ENCODE measurements around the gene CLIP3. TPM values are rescaled to one million over a fixed set of nuclear protein-coding genes. Genes with fewer than 3 reads are reported as not detected.

The CLIP3 gene
- total and polyA plus RNA-seq, 7 donors, result 1.2 to 53.7 (median 22.5) TPM

DNA sequence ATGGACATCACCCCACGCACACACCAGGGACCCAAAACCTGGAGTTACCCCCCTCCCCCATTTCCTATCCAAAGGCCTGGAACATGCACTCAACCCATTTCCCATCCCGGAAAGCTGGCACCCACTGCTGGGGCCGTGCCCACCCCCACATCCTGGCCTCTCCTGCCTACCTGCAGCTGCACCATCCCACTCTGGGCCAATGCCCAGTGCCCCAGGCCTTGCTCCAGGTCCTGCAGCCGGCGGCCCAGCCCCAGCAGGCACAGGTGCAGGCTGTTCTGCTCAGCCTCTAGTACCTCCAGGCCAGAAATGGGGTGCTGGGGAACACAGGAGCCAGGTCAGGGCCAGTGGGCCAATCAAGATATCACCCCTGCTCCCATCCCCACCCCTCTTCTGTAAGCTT, 25.7 kb downstream of the CLIP3 start:
- H3K27ac ChIP-seq, result no peak overlapping the region
- H3K4me3 ChIP-seq, result no peak overlapping the region
- intact Hi-C loops (cut with DNase I), result no loop called here

GRCh38 chr19:36003284-36003683, 29.4 kb downstream of the CLIP3 start:
- Histone ChIP-seq H3K4me3 (no peak overlapping the region), H3K27ac (no peak overlapping the region), H3K9me3 (no peaks in the 10 kb centered on the region), H3K4me1 (peaks cover 0 to 21% (median 16%) of the 10 kb centered on the region in 4 donors), H3K27me3 (no peaks in the 10 kb centered on the region), H3K36me3 (peaks cover 0 to 11% (median 2%) of the 10 kb centered on the region in 4 donors)
- TF ChIP-seq EP300 (IDR thresholded peaks at IDR 0.05), result no peak
- no peak for TF ChIP-seq POLR2A (IDR thresholded peaks at IDR 0.05)
- TF ChIP-seq, protein P1, sequence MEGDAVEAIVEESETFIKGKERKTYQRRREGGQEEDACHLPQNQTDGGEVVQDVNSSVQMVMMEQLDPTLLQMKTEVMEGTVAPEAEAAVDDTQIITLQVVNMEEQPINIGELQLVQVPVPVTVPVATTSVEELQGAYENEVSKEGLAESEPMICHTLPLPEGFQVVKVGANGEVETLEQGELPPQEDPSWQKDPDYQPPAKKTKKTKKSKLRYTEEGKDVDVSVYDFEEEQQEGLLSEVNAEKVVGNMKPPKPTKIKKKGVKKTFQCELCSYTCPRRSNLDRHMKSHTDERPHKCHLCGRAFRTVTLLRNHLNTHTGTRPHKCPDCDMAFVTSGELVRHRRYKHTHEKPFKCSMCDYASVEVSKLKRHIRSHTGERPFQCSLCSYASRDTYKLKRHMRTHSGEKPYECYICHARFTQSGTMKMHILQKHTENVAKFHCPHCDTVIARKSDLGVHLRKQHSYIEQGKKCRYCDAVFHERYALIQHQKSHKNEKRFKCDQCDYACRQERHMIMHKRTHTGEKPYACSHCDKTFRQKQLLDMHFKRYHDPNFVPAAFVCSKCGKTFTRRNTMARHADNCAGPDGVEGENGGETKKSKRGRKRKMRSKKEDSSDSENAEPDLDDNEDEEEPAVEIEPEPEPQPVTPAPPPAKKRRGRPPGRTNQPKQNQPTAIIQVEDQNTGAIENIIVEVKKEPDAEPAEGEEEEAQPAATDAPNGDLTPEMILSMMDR (IDR thresholded peaks at IDR 0.05), result no peak
- no peak for TF ChIP-seq POLR2AphosphoS5 (IDR thresholded peaks at IDR 0.05)
- no peak for DNase-seq
- 98 to 99% methylated on average over 4 of the region's 4 CpGs for WGBS, 2 donors
- intact Hi-C loops (cut with DNase I), result no loop called here

More for the DNA sequence above, 25.7 kb downstream of the CLIP3 start:
- peaks cover 0 to 9% (median 0%) of the 10 kb centered on the region in 4 donors for H3K36me3 ChIP-seq
- WGBS, 2 donors, result 93% methylated on average over 5 of the region's 5 CpGs
- no peaks in the 10 kb centered on the region for H3K27me3 ChIP-seq
- TF ChIP-seq POLR2AphosphoS5 (IDR thresholded peaks at IDR 0.05) (no peak), EP300 (IDR thresholded peaks at IDR 0.05) (no peak), POLR2A (IDR thresholded peaks at IDR 0.05) (no peak)
- TF ChIP-seq, protein P1 (IDR thresholded peaks at IDR 0.05), result no peak
- peaks cover 0 to 22% (median 17%) of the 10 kb centered on the region in 4 donors for H3K4me1 ChIP-seq
- H3K9me3 ChIP-seq, result no peaks in the 10 kb centered on the region
- no peak for DNase-seq

DNA sequence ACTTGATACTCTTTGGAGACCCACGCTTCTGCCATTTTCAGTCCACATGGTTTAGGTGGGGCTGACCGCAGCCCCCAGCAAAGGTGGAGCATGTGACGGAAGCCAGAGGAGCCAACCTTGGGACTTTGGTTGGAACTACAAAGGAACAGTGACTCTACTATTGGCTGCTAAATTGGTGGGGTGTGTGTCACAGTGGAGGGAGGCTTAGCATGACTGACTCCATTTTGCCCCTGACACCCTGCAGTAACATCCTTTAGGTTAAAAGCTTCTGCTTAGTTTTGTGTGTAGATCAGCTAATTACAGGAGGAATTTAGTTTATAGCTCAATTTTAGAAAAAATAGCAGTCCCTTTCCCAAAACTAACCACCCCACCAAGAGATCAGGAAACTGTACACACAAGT, 31.1 kb downstream of the CLIP3 start:
- Histone ChIP-seq H3K36me3 (peaks cover 0 to 21% (median 2%) of the 10 kb centered on the region in 4 donors), H3K27ac (no peak overlapping the region), H3K9me3 (no peaks in the 10 kb centered on the region), H3K4me3 (no peak overlapping the region), H3K27me3 (no peaks in the 10 kb centered on the region), H3K4me1 (peaks cover 0 to 32% (median 21%) of the 10 kb centered on the region in 4 donors)
- intact Hi-C loops (cut with DNase I), result no loop called here
- 98% methylated on average over 3 of the region's 3 CpGs for WGBS, 2 donors
- no peak for DNase-seq
- TF ChIP-seq EP300 (IDR thresholded peaks at IDR 0.05) (no peak), POLR2AphosphoS5 (IDR thresholded peaks at IDR 0.05) (no peak), POLR2A (IDR thresholded peaks at IDR 0.05) (no peak)
- TF ChIP-seq, protein P1 (IDR thresholded peaks at IDR 0.05), result no peak

GRCh38 chr19:35996777-35997176, 35.9 kb downstream of the CLIP3 start:
- TF ChIP-seq, protein P1 (IDR thresholded peaks at IDR 0.05), result no peak
- TF ChIP-seq POLR2A (IDR thresholded peaks at IDR 0.05) (no peak), POLR2AphosphoS5 (IDR thresholded peaks at IDR 0.05) (no peak), EP300 (IDR thresholded peaks at IDR 0.05) (no peak)
- Histone ChIP-seq H3K27me3 (no peaks in the 10 kb centered on the region), H3K36me3 (peaks cover 0 to 12% (median 2%) of the 10 kb centered on the region in 4 donors), H3K4me3 (peak overlapping the region in 1 of 4 donors; percentile 71), H3K9me3 (no peaks in the 10 kb centered on the region), H3K27ac (peak overlapping the region; percentile 88 to 94 (median 91)), H3K4me1 (peaks cover 0 to 51% (median 42%) of the 10 kb centered on the region in 4 donors)
- WGBS, 2 donors, result 80 to 91% methylated on average over 8 of the region's 8 CpGs
- no peak for DNase-seq
- intact Hi-C loops (cut with DNase I), result loop anchor here (5.0 kb wide), 1 partner anchor 249 kb away; the partner anchor contains the start of genes LIN37, PSENEN and U2AF1L4

Data from sigmoid colon (tissue), 7 donors.